OCI-LY7 (cell line): Measurements from ENCODE around the gene ST8SIA4. TPM values are rescaled to one million over a fixed set of nuclear protein-coding genes. Genes with fewer than 3 reads are reported as not detected.

ENCODE experiments used
- BruUV-seq: library from RNA; stranded (reverse); fragments of 400-500 nt; replicated peaks from 2 replicates; lab custom pipeline; 2021; lab: Mats Ljungman, UMichigan
- CTCF ChIA-PET: fragments of 300-600 bp; sonication (Branson Sonifier 250); formaldehyde crosslinking; loops from one replicate; lab custom pipeline; 2022; ENCODE audit warnings: antibody characterized with exemption; ENCODE audit not compliant: unreplicated experiment; lab: Charles Lee
- POLR2A ChIA-PET: fragments of 300-600 bp; sonication (Branson Sonifier 250); formaldehyde crosslinking; loops from one replicate; lab custom pipeline; 2022; ENCODE audit warnings: antibody characterized with exemption; lab: Charles Lee
- DNase-seq: peaks from one replicate; pipeline ENCODE4 v3.0.0-alpha.2; 2015; ENCODE audit warnings: low spot score
- H2AFZ ChIP-seq: fragments of 200-600 bp; sonication (generic), shearing (Covaris generic); 2 replicates; pipeline ENCODE4 v1.6.1; 2014; ENCODE audit warnings: mild to moderate bottlenecking, antibody characterized with exemption, low read length, moderate library complexity
- H3K27ac ChIP-seq: fragments of 200-600 bp; sonication (generic); 2 replicates; pipeline ENCODE4 v1.5.1; 2014; ENCODE audit warnings: mixed run types, low read depth, mild to moderate bottlenecking, moderate library complexity, low read length, inconsistent platforms; ENCODE audit not compliant: poor library complexity, severe bottlenecking
- H3K36me3 ChIP-seq: fragments of 200-600 bp; sonication (generic); 2 replicates; pipeline ENCODE4 v1.6.1; 2014; ENCODE audit warnings: mild to moderate bottlenecking, antibody characterized with exemption, low read length, moderate library complexity, mixed read lengths; ENCODE audit not compliant: insufficient read depth
- H3K4me1 ChIP-seq: fragments of 200-600 bp; sonication (generic); 2 replicates; pipeline ENCODE4 v1.5.1; 2014; ENCODE audit warnings: mild to moderate bottlenecking, low read length; ENCODE audit not compliant: insufficient read depth, poor library complexity, severe bottlenecking
- H3K4me2 ChIP-seq: fragments of 200-600 bp; sonication (generic); 2 replicates; pipeline ENCODE4 v1.6.1; 2014; ENCODE audit warnings: mild to moderate bottlenecking, low read length
- H3K4me3 ChIP-seq: fragments of 200-600 bp; sonication (generic); 2 replicates; pipeline ENCODE4 v1.5.1; 2014; ENCODE audit warnings: mild to moderate bottlenecking, low read depth, low read length; ENCODE audit not compliant: poor library complexity, severe bottlenecking
- H3K79me2 ChIP-seq: fragments of 200-600 bp; sonication (generic); 2 replicates; pipeline ENCODE4 v1.6.1; 2016; ENCODE audit warnings: low read depth, mild to moderate bottlenecking, low read length, moderate library complexity, mixed read lengths; ENCODE audit not compliant: insufficient read depth
- H3K9me2 ChIP-seq: fragments of 200-600 bp; sonication (generic); 2 replicates; pipeline ENCODE4 v1.6.1; 2016; ENCODE audit warnings: mild to moderate bottlenecking, low read length, mixed read lengths; ENCODE audit not compliant: insufficient read depth
- H3K9me3 ChIP-seq: fragments of 200-600 bp; sonication (generic); 2 replicates; pipeline ENCODE4 v1.6.1; 2014; ENCODE audit warnings: mild to moderate bottlenecking, mixed run types, low read length, mixed read lengths
- H4K20me1 ChIP-seq: fragments of 200-600 bp; sonication (generic); 2 replicates; pipeline ENCODE4 v1.6.1; 2014; ENCODE audit warnings: mild to moderate bottlenecking, antibody characterized with exemption, low read length, moderate library complexity, mixed read lengths; ENCODE audit not compliant: insufficient read depth
- EZH2phosphoT487 ChIP-seq: fragments of 200-600 bp; sonication (generic); IDR thresholded peaks from 2 replicates; pipeline ENCODE4 v1.6.1; 2018; ENCODE audit warnings: low read depth, borderline replicate concordance, mild to moderate bottlenecking, mixed run types, antibody characterized with exemption, low read length, moderate library complexity, mixed read lengths
- intact Hi-C: fragments of 100-400 bp; cut with micrococcal nuclease; formaldehyde crosslinking; loops from one replicate; pipeline ENCODE4 v1.10.0; 2022; ENCODE audit not compliant: unreplicated experiment
- total RNA-seq, 2 experiments: library from RNA; depleted of rRNA in 1 of 2; stranded (reverse); fragments of >200 nt in 1 of 2; shearing (Covaris generic) in 1 of 2; gene quantifications; 2 replicates each; pipeline ENCODE4 v1.2.3, GENCODE V29; 2014 to 2022
- TF ChIP-seq, protein P1 (sequence below): fragments of 200-600 bp; sonication (generic); conservative IDR thresholded peaks from 2 replicates; pipeline ENCODE4 v1.5.1; 2014; ENCODE audit warnings: mild to moderate bottlenecking, antibody characterized with exemption, low read length, moderate library complexity, mixed read lengths

Gene ST8SIA4
- total RNA-seq, 2 experiments from 2014 or later, result 10.2 to 40.3 TPM

DNA sequence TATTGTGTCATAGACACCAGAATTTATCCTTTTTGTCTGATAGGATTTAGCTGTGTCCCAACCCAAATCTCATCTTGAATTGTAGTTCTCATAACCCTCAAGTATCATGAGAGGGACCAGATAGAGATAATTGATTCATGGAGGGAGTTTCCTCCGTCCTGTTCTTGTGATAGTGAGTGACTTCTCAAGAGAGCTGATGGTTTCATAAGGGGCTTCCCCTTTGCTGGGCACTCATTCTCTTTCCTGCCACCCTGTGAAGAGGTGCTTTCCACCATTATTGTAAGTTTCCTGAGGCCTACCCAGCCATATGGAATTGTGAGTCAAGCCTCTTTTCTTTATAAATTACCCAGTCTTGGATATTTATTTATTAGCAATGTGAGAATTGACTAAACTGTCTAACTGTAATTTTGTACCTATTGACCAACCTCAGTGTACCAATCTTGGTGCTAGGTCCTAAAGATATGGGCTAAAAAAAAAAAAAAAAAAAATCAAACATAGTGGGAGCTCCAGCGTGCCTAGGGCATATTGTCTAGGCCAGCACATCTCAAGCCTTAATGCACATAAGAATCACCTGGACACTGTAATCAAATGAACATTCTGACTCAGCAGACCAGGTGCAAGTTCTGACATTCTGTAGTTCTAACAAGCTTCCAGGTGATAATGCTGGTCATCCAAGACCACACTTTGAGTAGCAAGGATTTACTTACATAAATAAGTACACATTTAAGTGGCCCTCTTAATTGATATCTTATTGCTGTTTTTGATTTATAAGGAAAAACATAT, 30.5 kb downstream of the ST8SIA4 start:
- no TSS peak for BruUV-seq
- no peaks in the 10 kb centered on the region; the same call in 1 of the 2 replicates for H3K9me3 ChIP-seq
- POLR2A ChIA-PET, result interaction anchor here (0.6 to 4.1 kb wide), 8 partner anchors 9 to 29 kb away, joined by 3 to 44 read pairs (median 4); no protein-coding TSS in a partner anchor
- no peaks in the 10 kb centered on the region for H3K4me1 ChIP-seq
- TF ChIP-seq, protein P1, sequence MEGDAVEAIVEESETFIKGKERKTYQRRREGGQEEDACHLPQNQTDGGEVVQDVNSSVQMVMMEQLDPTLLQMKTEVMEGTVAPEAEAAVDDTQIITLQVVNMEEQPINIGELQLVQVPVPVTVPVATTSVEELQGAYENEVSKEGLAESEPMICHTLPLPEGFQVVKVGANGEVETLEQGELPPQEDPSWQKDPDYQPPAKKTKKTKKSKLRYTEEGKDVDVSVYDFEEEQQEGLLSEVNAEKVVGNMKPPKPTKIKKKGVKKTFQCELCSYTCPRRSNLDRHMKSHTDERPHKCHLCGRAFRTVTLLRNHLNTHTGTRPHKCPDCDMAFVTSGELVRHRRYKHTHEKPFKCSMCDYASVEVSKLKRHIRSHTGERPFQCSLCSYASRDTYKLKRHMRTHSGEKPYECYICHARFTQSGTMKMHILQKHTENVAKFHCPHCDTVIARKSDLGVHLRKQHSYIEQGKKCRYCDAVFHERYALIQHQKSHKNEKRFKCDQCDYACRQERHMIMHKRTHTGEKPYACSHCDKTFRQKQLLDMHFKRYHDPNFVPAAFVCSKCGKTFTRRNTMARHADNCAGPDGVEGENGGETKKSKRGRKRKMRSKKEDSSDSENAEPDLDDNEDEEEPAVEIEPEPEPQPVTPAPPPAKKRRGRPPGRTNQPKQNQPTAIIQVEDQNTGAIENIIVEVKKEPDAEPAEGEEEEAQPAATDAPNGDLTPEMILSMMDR, result no peak
- no peak for TF ChIP-seq EZH2phosphoT487
- DNase-seq, result no peak
- H3K27ac ChIP-seq, result no peak overlapping the region
- peaks cover 39% of the 10 kb centered on the region for H3K36me3 ChIP-seq
- H2AFZ ChIP-seq, result no peak overlapping the region
- no peaks in the 10 kb centered on the region for H3K79me2 ChIP-seq
- no peaks in the 10 kb centered on the region for H3K9me2 ChIP-seq
- intact Hi-C loops, result no loop called here
- CTCF ChIA-PET, result interaction anchor here (0.9 kb wide), 1 partner anchor 28 kb away, joined by 3 read pairs; no protein-coding TSS in a partner anchor
- H4K20me1 ChIP-seq, result no peaks in the 10 kb centered on the region
- H3K4me3 ChIP-seq, result no peak overlapping the region
- no peak overlapping the region for H3K4me2 ChIP-seq

DNA sequence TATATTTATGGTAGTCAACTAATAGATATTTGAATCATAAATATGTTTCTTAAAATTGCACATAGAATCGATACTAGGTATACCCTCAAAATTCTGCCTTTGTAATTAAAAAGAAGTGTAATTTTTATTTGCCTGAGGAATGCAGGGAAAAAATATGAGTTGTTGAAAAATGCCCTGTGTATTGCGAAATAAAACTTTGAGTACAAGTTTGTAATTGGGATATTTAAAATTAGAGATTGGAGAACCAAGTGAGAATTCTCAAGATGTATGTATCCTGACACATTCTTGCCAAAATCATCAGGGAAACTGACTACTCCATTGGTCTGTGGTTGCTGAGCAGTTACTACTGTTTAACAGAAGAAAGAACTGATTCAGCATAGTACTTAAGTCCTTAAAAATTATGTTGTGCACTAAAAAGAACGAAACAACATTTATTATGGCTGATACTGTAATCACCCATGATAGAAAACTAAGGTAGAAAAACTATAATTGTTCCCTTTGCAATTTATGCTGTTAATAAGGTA, 36.0 kb downstream of the ST8SIA4 start:
- intact Hi-C loops, result no loop called here
- H3K4me2 ChIP-seq, result no peak overlapping the region
- BruUV-seq, result no TSS peak
- no peak for DNase-seq
- H3K9me2 ChIP-seq, result no peaks in the 10 kb centered on the region
- ChIA-PET POLR2A (no interaction called here), CTCF (no interaction called here)
- H3K27ac ChIP-seq, result no peak overlapping the region
- TF ChIP-seq EZH2phosphoT487, result no peak
- TF ChIP-seq, protein P1, result no peak
- H3K36me3 ChIP-seq, result peaks cover 23% of the 10 kb centered on the region
- H3K4me1 ChIP-seq, result no peaks in the 10 kb centered on the region
- H3K4me3 ChIP-seq, result no peak overlapping the region
- no peaks in the 10 kb centered on the region for H4K20me1 ChIP-seq
- H3K9me3 ChIP-seq, result peaks cover 3% of the 10 kb centered on the region; the same call in 1 of the 2 replicates
- H3K79me2 ChIP-seq, result no peaks in the 10 kb centered on the region
- H2AFZ ChIP-seq, result no peak overlapping the region

DNA sequence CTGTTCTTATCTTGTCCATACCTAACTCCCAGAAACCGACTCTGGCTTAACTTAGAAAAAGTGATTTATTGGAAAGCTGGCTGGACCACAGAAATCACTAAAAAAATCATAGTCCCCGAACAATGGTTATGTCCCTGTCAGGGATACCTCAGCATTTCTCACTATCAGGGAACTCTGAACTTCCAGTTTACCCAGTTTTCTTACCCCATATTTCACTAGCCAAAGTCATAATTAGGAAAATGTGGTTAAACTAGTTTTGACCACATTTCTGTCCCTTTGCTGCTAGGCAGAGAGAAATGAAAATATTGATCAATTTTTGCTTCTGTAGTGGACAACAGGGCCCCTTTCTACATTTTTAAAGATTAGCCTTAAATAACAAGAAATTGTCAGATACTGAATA, 38.2 kb downstream of the ST8SIA4 start:
- Histone ChIP-seq H3K9me2 (no peaks in the 10 kb centered on the region), H4K20me1 (no peaks in the 10 kb centered on the region), H3K4me1 (no peaks in the 10 kb centered on the region), H2AFZ (no peak overlapping the region), H3K9me3 (peaks cover 3% of the 10 kb centered on the region; the same call in 1 of the 2 replicates), H3K4me2 (no peak overlapping the region), H3K36me3 (peaks cover 13% of the 10 kb centered on the region), H3K79me2 (no peaks in the 10 kb centered on the region), H3K27ac (no peak overlapping the region), H3K4me3 (no peak overlapping the region)
- CTCF ChIA-PET, result no interaction called here
- no TSS peak for BruUV-seq
- no peak for DNase-seq
- TF ChIP-seq, protein P1, result no peak
- no peak for TF ChIP-seq EZH2phosphoT487
- POLR2A ChIA-PET, result no interaction called here
- intact Hi-C loops, result no loop called here
